Uterus (tissue), 2 donors: ENCODE measurements around the gene PSG5.

Source experiments
- POLR2A ChIP-seq, 2 donors: fragments of 450-650 bp; IDR thresholded peaks; one replicate each; pipeline ENCODE4 v1.6.1; 2016; ENCODE audit warnings: antibody characterized with exemption in 2 of 2, mild to moderate bottlenecking in 1 of 2, moderate library complexity in 1 of 2
- TF ChIP-seq, protein P1 (sequence below), 4 experiments: fragments of 200-600 bp in 2 of 4; fragments of 450-650 bp in 2 of 4; sonication (generic) in 2 of 4; IDR thresholded peaks; one replicate each; pipeline ENCODE4 v1.5.1; 2016 to 2019; ENCODE audit warnings: antibody characterized with exemption in 4 of 4, mild to moderate bottlenecking in 2 of 4, moderate library complexity in 1 of 4

DNA sequence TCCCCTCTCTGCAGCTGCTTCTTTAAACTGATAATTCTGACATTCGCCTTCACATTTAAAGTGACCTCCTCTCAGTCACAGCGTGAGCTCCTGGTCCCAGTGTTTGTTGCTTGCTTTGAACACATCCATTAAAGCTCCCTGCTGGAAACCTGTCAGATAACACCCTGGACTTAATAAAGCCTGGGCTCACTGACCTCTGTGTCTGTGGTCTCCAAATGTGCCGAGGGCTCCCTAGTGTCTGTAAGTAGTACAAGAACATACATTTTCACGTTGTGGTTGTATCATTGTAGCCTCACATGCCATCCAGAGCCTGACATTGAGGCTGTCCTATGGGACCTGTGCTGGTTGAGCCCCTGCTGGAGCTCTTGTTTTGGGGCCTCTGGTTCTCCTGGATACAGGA lies 21.7 kb upstream of the PSG5 start:
- TF ChIP-seq, protein P1, sequence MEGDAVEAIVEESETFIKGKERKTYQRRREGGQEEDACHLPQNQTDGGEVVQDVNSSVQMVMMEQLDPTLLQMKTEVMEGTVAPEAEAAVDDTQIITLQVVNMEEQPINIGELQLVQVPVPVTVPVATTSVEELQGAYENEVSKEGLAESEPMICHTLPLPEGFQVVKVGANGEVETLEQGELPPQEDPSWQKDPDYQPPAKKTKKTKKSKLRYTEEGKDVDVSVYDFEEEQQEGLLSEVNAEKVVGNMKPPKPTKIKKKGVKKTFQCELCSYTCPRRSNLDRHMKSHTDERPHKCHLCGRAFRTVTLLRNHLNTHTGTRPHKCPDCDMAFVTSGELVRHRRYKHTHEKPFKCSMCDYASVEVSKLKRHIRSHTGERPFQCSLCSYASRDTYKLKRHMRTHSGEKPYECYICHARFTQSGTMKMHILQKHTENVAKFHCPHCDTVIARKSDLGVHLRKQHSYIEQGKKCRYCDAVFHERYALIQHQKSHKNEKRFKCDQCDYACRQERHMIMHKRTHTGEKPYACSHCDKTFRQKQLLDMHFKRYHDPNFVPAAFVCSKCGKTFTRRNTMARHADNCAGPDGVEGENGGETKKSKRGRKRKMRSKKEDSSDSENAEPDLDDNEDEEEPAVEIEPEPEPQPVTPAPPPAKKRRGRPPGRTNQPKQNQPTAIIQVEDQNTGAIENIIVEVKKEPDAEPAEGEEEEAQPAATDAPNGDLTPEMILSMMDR (IDR thresholded peaks at IDR 0.05), result no peak
- no peak for TF ChIP-seq POLR2A (IDR thresholded peaks at IDR 0.05)
